Measurements from ENCODE around the gene SLC12A4.
"Not testable (repeated sequence)": the region's sequence is repeated elsewhere in the genome, so short reads cannot be mapped to it uniquely, and the experiment has no call there.

SLC12A4 gene

GRCh38 chr16:67968400-67969253, at the start of gene SLC12A4:
Gene SLC12A4, minus strand, starts transcription at chr16:67968637. Its CDS starts 84 bp downstream, at chr16:67968553.
- DNase-seq = peak; percentile 26 to 51

GRCh38 chr16:68015681-68016080, 47.2 kb upstream of the SLC12A4 start, which contains the start of gene DPEP2NB:
Gene DPEP2NB, minus strand, starts transcription at chr16:68015911. Its CDS starts 141 bp downstream, at chr16:68015770.
- DNase-seq = no peak

- DNase-seq = peak in 1 of 2 donors; percentile 41
These were observed 45.0 kb upstream of the SLC12A4 start for GRCh38 chr16:68013440-68013839.

- DNase-seq = not testable (repeated sequence)
These were observed 41.4 kb upstream of the SLC12A4 start for GRCh38 chr16:68009872-68010271.

- no peak for DNase-seq
These were observed 40.8 kb upstream of the SLC12A4 start for GRCh38 chr16:68009157-68009735.

- peak; percentile 14 to 46 for DNase-seq
These were observed 37.4 kb upstream of the SLC12A4 start for GRCh38 chr16:68005786-68006286.

- DNase-seq = no peak
These were observed 36.8 kb upstream of the SLC12A4 start for GRCh38 chr16:68005211-68005610.

- no peak for DNase-seq
These were observed 34.6 kb upstream of the SLC12A4 start for GRCh38 chr16:68003031-68003430.

- DNase-seq = peak in 1 of 2 donors; percentile 14
These were observed 32.0 kb upstream of the SLC12A4 start for GRCh38 chr16:68000450-68000849.

- DNase-seq = peak in 1 of 2 donors; percentile 15
These were observed 31.5 kb upstream of the SLC12A4 start for GRCh38 chr16:67999985-68000384.

GRCh38 chr16:67998779-67999688, 30.6 kb upstream of the SLC12A4 start, which contains the start of gene DPEP2:
Gene DPEP2, minus strand, starts transcription at chr16:67999484. Its CDS starts 6,272 bp downstream, at chr16:67993212.
- peak; percentile 16 to 80 for DNase-seq

- not testable (repeated sequence) for DNase-seq
These were observed 29.9 kb upstream of the SLC12A4 start for GRCh38 chr16:67998231-67998778.

GRCh38 chr16:67996666-67997065, 28.2 kb upstream of the SLC12A4 start:
- DNase-seq = no peak

GRCh38 chr16:67995423-67995822, 27.0 kb upstream of the SLC12A4 start:
- peak in 1 of 2 donors; percentile 23 for DNase-seq

- DNase-seq = not testable (repeated sequence)
These were observed 25.6 kb upstream of the SLC12A4 start for GRCh38 chr16:67994040-67994408.

- peak; percentile 62 to 75 for DNase-seq
These were observed 25.0 kb upstream of the SLC12A4 start for GRCh38 chr16:67993207-67994039.

GRCh38 chr16:67992661-67993206, 24.3 kb upstream of the SLC12A4 start:
- no peak for DNase-seq

- DNase-seq = no peak
These were observed 21.6 kb upstream of the SLC12A4 start for GRCh38 chr16:67990018-67990386.

- no peak for DNase-seq
These were observed 21.0 kb upstream of the SLC12A4 start for GRCh38 chr16:67989322-67990017.

GRCh38 chr16:67988675-67989074, 20.2 kb upstream of the SLC12A4 start:
- no peak for DNase-seq
